NCI-H460 (cell line): ENCODE results near the gene SVOP. TPM values are rescaled to one million over a fixed set of nuclear protein-coding genes. Genes with fewer than 3 reads are reported as not detected.
A peak's percentile ranks its signal among the peaks of the same experiment; 100 is the strongest.

Source experiments
- DNase-seq: peaks from one replicate; pipeline ENCODE4 v3.0.0-alpha.2; 2016; ENCODE audit warnings: low read depth; ENCODE audit errors: extremely low read depth
- total RNA-seq: library from RNA; depleted of rRNA; stranded (reverse); fragments of >200 nt; shearing (Covaris generic); gene quantifications from 2 replicates; pipeline ENCODE4 v1.2.3, GENCODE V29; 2014

The SVOP gene
- total RNA-seq, 1 experiment from 2014 or later, result not detected

DNA sequence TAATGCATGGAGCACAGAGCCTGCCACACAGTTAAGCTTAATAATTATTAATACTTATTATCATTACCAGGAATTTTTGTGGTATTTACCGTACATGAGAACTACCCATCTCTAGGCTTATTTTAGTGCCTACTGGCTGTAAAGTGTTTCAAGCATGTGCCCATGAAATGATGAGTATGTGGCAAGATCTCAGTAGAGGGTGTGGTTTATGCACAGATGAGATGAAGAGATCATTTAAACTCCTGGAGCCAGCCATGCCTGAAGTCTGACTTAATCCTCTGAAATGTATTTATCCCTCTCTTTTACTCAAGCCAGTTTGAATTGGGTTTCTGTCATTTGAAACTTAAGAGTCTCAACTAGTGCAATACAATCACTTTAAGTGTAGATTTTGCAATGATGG lies 80.7 kb downstream of the SVOP start:
- no peak for DNase-seq

DNA sequence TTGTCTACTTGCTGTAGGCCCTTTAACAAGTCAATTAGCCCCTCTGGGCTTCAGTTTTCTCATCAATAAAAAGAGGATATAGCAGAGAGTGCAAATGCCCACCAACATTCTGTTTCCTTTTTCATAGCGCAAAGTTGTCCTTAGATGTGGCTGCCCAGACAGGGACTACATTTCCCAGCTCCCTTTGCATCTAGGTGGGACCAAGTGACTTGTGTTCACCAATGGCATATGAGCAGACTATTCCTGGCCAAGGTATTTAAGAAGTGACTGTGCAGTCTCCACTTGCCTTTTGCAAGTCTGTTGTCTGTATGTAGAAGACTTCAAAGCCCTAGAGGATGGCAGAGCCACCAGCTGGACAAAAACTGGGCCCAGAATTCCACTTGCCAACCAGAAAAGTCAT lies 81.3 kb downstream of the SVOP start:
- no peak for DNase-seq

DNA sequence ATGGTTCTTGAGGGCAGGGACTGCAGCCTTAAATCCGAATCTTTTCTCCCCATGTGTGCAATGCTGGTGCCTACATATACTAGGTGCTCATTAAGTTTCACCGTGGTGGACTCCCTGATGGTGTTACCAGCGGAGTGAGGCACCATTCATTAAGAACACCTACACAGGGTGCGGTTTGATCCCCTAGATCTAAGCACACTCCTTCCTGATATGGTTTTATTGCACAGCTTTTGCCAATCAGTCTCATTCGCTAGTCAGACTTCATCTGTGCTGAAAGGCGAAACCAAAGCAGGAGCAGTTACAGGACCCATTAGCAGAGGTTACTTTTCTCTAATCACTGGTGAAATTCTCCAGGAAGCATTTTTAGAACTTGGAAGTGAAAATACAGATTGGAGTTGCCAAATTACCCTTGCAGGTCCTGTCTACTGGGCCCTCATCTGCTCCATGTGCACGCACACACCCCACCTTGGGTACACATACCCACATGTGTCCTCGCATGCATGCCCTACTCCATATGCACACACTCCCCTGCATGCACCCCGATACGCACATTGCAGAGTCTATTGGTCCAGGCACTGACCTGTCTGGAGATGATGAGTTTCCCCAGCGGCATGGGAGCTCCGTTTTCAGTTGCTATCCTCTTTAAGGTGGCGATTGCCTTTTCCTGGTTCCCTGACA lies 82.5 kb downstream of the SVOP start:
- no peak for DNase-seq

DNA sequence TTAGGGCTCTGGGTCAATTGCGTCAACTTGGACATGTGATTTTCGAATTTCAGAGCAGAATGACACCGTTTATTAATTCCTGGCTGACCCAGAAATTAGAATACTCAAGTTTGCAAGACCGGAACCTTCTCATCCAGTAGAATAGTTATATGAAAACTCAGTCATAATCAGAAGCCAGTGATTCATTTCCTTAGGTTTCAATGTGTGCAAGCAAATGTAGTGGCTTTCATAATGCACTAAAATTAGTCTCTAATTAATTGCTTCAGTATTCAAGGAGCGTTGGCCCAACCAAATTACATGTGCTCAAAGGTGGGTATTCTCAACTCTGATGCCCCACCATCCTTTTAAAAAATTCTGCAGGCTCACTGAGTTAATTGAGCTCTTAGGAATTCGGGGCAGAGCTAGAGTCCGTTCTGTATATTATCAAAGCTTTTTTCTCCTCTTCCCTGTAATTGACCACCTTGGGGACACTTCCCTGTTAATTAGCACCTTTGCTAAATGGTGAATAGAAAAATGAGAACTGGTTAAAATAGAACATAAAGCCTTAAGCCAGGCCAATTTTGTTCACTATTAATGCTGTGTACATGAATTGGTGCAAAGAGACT lies 85.6 kb downstream of the SVOP start:
- no peak for DNase-seq

DNA sequence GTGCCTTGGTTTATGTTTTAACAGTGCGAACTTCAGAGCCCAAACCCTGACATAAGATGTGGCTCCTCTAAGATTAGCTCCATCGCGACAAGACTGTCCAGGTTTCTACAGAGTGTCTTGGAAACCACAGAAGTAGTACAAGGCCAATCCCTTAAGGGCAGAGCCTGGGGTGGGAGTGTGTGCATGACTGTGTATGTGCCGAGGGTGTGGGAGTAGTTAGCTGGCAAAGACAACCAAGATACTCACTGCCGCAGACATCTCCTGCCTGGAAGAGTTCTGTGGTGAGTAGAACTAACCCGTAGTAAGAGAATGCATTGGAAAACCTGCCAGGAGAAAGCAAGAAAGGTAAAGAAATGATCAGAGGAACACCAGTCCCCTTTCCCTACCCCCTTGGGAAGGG lies 86.9 kb downstream of the SVOP start:
- DNase-seq, result no peak

DNA sequence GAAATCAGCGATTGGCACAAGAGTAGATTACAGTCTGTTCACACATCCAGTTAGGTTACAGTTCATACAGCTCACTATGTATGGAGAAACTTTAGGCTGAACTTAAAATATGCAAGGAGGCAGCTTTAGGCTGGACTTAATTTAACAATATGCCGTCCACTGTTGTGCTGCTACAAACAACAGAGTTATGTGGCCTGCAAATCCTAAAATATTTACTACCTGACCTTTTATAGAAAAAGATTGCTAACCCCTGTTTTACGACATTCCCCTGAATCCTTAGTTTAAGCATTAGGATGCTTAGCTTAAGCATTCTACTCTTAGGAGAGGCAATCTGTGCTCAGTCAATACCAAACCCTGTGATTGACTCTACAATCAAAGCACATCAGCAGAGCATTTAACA lies 90.1 kb downstream of the SVOP start:
- DNase-seq, result no peak

DNA sequence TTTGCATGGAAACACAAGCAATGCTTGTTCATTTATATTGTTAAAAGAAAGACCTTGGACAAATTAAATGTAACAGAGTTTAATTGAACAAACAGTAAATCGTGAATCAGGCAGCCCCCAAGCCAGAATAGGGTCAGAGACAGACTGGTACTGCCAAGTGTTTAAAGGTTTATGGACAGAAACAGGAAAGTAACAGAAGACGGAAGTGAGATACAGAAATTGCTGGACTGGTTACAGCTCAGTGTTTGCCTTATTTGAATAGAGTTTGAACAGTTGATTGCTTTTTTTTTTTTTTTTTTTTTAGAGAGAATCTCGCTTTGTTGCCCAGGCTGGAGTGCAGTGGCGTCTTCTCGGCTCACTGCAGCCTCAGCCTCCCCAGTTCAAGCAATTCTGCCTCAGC lies 90.7 kb downstream of the SVOP start:
- DNase-seq, result no peak

DNA sequence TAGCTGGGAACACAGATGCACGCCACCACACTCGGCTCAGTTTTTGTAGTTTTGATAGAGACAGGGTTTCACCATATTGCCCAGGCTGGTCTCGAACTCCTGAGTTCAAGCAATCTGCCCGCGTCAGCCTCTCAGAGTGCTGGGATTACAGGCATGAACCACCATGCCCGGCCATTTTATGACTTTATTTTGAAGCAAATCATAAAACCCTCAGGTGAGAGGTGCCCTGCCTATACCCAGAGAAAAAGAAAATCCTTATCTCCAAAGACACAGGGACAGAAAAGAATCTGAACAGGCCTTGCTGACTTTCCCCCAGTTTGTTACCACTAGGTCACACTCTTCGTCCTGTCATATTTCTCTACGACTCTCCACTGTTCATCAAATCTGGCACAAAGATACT lies 92.2 kb downstream of the SVOP start:
- no peak for DNase-seq

DNA sequence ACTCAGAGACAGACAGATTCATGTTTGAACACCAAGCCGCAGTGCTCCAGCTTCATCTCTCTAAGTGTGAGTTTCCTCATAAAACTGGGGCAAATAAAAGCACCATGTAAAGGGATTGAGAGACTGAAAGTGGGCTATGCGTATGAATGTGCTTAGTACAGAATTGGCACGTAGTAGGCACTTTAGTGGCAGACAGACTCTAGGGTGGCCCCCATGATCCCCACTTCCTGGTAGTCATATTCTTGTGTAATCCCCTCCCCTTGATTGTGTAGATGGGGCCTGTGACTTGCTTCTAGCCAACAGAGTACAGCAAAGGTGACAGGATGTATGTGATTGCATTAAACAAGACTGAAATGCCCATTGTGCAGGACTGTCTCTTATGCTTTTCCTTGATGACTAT lies 98.0 kb downstream of the SVOP start:
- DNase-seq, result no peak

DNA sequence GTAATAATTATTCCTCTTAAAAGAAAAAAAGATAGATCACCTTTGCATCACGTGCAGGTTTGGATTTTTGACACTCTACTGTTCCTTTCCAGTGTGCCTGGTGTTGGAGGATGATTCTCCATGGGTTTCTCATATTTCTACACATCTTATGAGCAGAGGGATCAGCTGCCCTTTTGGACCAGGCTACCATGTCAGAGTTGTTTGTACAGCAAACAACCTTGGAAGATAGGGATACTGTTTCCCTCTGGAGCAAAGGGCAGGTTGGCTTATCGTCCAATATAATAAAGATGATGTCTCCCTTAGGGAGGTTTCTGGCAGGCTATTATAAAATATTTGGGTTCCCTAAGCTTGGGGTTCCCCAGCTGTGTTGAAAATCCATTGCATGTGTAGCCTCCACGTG lies 98.9 kb downstream of the SVOP start:
- DNase-seq, result no peak

DNA sequence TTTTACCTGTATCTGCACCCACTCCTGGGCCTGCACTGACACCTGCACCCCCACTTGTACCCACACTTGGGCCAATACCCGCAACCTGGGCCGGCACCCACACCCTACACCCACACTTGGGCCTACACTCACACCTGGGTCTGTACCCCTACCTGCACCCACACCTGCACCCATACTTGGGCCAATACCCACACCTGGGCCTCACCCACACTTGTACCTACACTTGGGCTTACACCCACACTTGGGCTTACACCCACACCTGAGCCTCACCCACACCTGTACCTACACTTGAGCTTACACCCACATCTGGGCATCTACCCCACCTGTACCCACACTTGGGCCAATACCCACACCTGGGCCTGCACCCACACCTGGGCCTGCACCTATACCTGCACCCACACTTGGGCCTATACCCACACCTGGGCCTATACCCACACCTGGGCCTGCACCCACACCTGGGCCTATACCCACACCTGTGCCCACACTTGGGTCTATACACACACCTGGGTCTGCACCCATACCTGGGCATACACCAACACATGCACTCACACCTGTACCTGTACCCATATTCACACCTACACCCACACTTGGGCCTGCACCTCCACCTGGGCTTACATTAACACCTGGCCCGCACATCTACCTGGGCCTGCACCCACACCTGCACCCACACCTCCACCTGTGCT lies 101.8 kb downstream of the SVOP start:
- DNase-seq, result no peak

DNA sequence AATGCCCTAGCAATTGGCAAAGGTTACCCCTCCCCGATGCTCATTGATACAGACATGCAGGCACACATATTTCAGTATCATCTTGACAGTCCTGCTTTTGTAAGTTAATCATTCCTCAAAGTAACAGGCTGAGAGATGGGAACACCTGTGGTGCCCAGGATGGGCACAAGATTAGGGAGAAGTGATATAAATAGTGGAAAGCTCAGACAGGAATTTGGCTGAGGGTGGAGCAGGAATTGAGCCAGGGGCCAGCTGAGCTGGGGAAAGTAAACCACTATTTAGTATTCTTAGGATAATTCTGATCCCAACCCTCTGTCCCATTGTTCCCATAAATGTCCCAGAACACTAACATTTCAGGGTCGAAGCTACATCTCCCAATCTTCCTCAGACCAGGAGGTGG lies 102.7 kb downstream of the SVOP start:
- no peak for DNase-seq

DNA sequence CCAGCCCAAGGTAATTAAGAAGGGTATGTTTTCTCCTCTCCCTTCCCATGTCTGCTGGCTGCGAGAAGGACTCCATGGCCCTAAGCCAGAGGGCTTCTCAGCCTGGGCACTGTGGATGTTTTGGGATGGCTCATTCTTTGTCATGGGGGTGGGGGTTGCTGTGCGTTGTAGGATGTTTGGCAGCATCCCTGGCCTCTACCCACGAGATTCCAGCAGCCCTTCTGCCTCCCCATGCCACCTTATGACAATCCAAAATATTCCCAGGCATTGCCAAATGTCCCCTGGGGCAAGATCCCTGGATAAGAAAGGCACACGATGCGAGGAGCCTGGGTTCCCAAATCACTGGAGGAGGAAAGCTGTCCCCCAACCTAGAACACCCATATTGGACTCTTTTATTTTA lies 104.5 kb downstream of the SVOP start:
- DNase-seq, result no peak

DNA sequence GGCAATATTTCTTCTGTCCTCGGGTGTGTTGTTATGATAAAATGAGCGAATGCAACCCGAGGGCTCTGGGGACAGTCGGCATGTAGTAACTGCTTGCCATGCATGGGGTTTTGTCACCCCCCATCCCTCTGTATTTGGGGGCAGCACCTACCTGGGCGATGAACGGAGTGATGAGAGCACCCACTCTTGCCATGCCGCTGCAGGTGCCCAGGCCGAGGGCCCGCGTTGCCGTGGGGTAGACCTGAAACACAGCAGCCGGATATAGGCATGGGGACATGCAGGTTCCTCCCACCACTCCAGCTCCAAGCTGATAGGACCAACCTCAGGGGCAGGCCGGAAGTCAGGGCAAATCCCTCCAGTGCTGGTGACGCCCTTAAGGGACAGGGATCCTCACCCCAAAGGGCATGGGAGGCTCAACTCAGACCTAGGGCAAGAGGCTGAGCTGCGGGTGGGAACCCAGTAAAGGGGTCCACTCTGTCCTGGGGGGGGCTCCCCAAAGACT lies 105.2 kb downstream of the SVOP start:
- no peak for DNase-seq

DNA sequence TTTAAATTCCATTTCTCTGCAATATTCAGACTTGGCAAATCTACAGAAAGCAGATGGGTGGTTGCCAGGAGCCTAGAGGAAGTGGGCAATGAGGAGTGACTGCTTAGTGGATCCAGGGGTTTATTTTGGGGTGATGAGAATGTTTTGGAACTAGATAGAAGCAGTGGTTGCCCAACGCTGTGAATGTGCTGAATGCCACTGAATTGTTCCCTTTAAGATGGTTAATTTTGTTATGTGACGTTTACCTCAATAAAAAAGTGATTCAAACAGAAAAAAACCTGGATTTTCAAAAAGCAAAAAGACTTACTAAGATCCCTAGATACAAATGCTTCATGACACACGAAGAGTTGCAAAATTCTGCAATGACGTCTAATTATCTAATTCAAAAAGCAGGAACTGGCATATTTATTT lies 106.7 kb downstream of the SVOP start:
- DNase-seq, result no peak

DNA sequence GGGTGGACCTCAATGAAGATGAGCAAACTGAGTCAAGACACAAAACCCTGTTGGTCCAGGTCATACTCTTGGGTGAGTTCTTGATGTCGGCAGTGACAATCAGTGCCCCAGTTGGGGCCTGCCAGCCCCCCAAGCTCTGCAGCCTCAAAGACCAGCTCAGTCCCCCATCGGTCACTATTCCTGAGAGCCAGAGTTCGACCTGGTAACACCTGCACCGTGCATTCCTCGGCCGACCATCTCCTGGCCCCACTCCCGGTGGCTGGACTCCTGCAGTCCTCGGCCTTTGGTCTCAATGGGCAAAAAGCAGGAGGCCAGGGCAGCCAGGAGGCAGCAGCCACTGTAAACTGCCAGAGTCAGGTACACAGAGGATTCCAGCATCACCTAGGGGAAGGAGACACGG lies 108.5 kb downstream of the SVOP start:
- DNase-seq, result no peak

DNA sequence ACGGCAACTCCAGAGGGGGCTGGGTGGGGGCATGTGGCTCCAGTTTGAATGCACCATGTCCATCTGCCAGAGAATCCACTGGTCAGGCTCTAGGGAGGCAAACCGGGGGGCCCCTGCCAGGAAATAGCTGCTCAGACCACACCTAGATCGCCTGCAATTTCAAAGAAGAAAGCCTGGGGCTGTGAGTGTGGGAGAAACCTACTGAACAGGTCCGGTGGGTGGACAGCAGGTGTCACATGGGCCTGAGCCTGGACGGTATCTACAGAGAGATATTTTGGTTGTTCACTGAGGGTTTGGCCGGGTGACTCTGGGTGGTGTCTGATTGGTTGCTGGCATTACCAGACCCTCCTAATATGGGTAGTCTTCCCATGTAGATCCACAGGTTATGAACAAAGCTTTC lies 109.0 kb downstream of the SVOP start:
- no peak for DNase-seq

DNA sequence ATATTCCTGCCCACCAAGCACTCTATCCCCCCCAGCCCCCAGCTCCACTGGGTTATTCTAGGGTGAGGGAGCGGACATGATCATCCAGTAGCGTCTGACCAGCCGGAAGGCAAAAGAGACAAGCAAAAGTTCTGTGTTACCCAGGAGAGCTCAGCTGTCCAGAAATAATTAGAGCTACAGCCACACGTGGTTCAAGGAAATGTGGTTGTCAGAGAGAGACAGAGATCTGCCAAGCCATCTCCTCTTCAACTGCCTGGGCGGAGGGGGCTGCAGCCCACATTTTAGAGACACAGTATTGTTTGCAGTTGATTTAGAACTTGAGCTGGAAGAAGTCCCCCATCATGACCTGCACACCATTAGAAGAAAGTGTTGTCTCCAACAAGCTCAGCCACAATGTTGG lies 110.5 kb downstream of the SVOP start:
- DNase-seq, result no peak

DNA sequence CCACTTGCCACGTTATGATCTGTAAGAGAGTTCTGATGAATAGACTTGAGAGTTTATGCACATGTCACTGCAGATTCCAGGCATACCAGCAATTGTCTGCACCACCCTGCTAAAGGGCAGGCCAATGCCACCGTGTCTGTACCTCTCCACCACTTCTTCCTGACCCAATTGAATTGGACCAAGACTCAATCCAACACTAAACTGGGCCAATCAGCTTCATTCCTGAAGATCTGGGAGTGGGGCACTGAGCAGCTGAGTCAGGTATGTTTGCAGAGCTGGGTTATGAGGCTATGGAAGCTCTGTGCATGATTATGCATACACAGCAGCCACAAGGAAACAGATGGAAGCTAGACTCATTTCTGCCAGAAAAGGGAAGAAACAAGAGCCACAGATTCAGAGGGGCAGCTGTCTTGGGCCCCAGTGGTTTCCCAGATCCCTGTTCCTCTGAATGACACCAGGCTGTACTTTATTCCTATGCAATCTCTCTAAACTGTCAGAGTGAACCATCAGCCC lies 113.0 kb downstream of the SVOP start:
- DNase-seq, result peak; percentile 14

DNA sequence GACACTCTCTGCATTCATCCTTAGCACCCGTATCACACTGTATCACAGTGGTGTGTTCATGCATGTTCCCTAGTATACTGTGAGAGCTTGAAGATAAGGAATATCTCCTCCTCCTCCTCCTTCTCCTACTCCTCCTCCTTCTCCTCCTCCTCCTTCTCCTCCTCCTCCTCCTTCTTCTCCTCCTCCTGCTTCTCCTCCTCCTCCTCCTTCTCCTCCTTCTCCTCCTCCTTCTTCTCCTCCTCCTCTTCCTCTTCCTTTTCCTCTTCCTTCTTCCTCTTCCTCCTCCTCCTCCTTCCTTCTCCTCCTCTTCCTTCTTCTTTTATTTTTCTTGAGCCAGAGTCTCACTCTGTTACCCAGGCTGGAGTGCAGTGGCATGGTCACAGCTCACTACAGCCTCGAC lies 113.9 kb downstream of the SVOP start:
- no peak for DNase-seq

DNA sequence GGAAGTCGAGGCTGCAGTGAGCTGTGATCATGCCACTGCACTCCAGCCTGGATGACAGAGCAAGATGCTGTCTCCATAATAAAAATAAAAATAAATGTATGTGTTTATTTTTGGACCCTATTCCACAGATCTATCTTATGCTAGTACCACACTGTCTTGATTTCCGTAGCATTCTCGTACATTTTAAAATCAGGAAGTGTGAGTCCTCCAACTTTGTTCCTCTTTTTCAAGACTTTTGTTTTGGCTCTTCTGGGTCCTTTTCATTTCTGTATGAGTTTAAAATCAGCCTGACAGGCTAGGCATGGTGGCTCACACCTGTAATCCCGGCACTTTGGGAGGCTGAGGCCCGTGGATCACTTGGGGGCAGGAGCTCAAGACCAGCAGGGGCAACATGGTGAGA lies 115.1 kb downstream of the SVOP start:
- no peak for DNase-seq

DNA sequence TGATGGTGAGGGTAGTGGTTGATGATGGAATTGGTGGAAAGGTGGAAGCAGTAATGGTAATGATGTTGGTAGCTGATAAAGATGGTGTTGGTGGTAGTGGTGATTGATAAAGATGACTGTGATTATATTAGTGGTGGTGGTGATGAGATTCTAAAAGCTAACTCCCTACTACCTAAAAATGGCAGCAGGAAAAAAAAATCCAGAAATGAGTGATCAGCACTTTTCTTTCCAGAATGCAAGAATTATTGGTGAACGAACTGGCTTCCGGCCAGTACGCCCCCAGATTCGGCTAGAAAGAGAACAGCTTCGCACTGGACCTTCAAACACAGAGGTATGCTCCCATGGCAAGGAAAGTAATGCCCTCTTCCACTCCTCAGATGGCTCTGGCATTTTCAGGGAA lies 121.7 kb downstream of the SVOP start:
- no peak for DNase-seq
